GM18907 (cell line): ENCODE results near the gene TMEM25.
"Not testable (repeated sequence)": the region's sequence is repeated elsewhere in the genome, so short reads cannot be mapped to it uniquely, and the experiment has no call there.

Source experiments
- ATAC-seq: cut with Tn5 transposase; IDR thresholded peaks from one replicate; pipeline ENCODE4 v1.9.1; 2021; ENCODE audit warnings: mild to moderate bottlenecking, moderate library complexity; ENCODE audit not compliant: unreplicated experiment

Gene TMEM25

DNA sequence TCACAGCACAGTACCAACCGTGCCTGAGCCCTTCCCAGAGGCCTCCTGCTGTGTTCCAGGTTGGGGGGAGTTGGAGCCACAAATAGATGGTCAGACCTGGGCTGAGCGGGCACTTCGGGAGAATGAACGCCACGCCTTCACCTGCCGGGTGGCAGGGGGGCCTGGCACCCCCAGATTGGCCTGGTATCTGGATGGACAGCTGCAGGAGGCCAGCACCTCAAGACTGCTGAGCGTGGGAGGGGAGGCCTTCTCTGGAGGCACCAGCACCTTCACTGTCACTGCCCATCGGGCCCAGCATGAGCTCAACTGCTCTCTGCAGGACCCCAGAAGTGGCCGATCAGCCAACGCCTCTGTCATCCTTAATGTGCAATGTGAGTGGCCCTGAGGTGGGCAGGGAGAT, 1.1 kb downstream of the TMEM25 start:
- no peak for ATAC-seq

- no peak for ATAC-seq
Measured at GRCh38 chr11:118532852-118533768, 2.1 kb downstream of the TMEM25 start.

DNA sequence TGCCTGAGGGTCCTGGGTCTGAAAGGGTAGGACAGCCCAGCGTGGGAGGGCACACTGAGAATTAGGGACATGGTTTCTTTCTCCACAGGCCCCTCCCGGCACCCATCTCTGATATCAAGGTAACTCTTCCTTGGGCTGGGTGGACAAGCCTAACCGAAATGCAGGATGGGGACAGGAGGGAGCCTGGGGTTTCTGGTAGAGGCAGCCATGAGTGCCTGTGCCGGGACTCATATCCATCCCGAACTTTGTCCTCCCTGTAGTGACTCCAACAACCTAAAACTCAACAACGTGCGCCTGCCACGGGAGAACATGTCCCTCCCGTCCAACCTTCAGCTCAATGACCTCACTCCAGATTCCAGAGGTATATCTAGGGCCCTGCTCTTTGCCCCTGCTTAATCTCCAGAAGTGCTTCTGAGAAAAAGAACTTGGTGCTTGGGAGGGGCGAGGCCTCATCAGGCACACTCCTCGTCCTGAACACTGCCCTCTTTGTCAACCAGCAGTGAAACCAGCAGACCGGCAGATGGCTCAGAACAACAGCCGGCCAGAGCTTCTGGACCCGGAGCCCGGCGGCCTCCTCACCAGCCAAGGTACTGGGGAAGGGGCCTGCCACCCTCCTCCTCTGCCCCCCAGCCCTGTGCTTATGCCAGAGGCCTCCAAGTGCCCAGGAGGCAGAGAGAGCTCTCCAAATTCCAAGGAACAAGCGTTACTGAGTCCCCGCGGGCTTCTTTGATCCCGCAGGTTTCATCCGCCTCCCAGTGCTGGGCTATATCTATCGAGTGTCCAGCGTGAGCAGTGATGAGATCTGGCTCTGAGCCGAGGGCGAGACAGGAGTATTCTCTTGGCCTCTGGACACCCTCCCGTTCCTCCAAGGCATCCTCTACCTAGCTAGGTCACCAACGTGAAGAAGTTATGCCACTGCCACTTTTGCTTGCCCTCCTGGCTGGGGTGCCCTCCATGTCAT, 3.1 kb downstream of the TMEM25 start:
- ATAC-seq: no peak

- no peak for ATAC-seq
Measured at GRCh38 chr11:118535261-118535660, 4.3 kb downstream of the TMEM25 start.

DNA sequence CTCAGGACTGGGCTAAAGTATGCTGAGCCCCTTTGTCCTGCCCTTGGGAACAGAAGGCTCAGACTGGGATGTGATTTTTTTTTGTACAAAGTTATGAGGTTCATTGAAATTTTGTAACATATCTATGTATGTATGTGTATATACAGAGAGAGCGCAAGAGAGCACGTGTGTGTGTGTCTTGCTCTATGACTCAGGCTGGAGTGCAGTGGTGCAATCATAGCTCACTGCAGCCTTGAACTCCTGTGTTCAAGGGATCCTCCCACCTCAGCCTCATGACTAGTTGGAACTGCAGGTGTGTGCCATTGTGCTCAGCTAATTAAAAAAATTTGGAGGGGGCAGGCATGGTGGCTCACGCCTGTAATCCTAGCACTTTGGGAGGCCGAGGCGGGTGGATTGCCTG, 5.7 kb downstream of the TMEM25 start:
- no peak for ATAC-seq

GRCh38 chr11:118537409-118537980, 6.5 kb downstream of the TMEM25 start:
- no peak for ATAC-seq

- no peak for ATAC-seq
Measured at GRCh38 chr11:118544010-118544646, 13.1 kb downstream of the TMEM25 start.

- ATAC-seq: no peak
Measured at GRCh38 chr11:118544647-118545010, 13.6 kb downstream of the TMEM25 start.

- no peak for ATAC-seq
Measured at GRCh38 chr11:118545533-118545932, 14.5 kb downstream of the TMEM25 start.

DNA sequence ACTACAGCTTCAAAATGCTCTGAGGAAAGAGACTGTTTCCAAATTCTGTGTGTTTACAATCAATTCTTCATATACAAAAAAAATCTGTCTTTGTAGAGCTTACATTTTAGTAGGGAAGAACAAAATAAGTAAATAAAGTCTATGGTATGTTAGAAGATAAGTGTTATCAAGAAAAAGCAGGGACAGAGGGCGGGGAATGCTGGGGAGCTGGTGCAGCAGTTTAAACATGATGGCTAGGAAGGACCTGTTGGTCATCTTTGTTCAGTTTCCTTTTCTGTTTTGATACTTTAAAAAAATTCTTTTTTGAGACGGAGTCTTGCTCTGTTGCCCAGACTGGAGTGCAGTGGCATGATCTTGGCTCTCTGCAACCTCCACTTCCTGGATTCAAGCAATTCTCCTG, 16.1 kb downstream of the TMEM25 start:
- ATAC-seq: no peak

DNA sequence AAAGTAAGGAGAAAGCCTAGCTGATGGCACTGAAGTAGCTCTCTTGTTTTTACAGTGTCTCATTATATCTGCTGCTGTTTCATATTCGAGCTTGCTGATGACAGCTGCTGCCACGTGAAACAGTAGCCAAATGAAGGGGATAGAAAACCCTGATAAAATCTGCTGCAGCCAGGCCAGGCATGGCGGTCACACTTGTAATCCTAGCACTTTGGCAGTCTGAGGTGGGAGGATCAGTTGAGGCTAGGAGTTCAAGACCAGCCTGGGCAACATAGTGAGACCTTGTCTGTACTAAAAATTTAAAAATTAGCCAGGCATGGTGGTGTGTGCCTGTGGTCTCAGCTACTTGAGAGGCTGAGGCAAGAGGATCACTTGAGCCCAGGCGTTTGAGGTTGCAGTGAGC, 21.3 kb downstream of the TMEM25 start:
- no peak for ATAC-seq

DNA sequence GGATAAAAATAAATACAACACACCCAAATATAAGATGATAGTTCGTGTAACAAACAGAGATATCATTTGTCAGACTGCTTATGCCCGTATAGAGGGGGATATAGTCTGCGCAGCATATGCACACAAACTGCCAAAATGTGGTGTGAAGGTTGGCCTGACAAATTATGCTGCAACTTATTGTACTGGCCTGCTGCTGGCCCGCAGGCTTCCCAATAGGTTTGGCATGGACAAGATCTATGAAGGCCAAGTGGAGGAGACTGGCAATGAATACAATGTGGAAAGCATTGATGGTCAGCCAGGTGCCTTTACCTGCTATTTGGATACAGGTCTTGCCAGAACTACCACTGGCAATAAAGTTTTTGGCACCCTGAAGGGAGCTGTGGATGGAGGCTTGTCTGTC, 29.8 kb downstream of the TMEM25 start:
- ATAC-seq: no peak

GRCh38 chr11:118565051-118565450, 34.1 kb downstream of the TMEM25 start:
- no peak for ATAC-seq

- ATAC-seq: no peak
Measured at GRCh38 chr11:118569670-118570069, 38.7 kb downstream of the TMEM25 start.

- no peak for ATAC-seq
Measured at GRCh38 chr11:118570787-118571186, 39.8 kb downstream of the TMEM25 start.

DNA sequence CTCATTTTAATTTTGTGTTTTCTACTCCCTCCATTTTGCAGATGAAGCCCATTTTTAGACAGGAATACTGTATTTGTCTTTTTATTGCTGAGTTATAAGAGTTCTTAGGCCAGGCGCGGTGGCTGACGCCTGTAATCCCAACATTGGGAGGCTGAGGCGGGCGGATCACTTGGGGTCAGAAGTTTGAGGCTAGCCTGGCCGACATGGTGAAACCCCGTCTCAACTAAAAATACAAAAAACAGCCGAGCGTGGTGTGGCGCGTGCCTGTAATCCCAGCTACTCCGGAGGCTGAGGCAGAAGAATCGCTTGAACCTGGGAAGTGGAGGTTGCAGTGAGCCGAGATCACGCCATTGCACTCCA, 40.7 kb downstream of the TMEM25 start:
- ATAC-seq: not testable (repeated sequence)

- ATAC-seq: peak; percentile 71
Measured at GRCh38 chr11:118572061-118572980, 41.3 kb downstream of the TMEM25 start, which contains the start of gene ARCN1. Gene ARCN1 (plus strand): TSS chr11:118572409. CDS start chr11:118572548, 139 bp downstream.

DNA sequence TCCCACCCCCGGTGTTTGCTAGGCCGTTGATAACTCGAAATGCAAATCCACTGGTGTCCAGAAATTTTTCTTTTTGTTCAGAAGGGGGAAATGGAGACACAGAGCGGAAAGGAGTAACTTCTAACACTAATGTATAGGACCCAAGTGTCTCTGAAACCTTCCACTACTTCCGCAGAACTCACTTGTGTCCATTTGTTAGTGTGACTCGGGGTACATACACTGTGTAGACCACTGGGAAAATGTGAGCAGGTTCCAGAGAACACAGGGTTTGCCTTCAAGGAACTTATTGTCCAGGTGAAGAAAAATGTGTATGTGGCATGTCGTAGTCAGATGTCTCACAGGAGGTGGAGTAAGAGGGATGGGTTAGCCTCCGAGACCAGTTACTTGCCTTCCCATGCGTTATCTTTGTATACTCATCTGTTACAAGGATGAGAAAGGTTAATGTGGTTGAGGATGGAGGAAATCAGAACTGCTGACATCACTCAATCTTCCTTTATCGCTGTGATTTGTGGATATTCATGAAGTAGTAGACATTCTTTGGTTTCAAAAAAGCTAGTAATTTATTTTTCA, 42.1 kb downstream of the TMEM25 start:
- ATAC-seq: peak; percentile 22

DNA sequence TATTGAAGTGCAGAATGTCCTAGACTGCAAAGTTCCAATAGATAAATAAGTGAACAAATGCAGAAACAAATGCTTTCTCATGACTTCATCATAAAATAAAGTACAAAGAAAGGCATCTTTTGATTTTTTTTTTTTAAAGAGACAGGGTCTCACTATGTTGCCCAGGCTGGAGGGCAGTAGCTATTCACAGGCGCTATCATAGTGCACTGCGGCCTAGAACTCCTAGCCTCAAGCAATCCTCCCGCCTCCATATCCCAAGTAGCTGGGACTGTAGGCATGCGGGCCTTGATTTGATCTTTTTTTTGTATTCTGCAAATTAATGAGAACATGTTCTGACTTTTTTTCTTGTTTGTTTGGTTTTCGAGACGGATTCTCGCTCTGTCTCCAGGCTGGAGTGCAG, 43.6 kb downstream of the TMEM25 start:
- no peak for ATAC-seq
